ENCODE data around the gene MGMT. TPM values are rescaled to one million over a fixed set of nuclear protein-coding genes. Genes with fewer than 3 reads are reported as not detected.

Gene MGMT
- total RNA-seq, 4 donors from 2014 or later, result 16.5 to 37.5 (median 32.1) TPM

- Histone ChIP-seq H3K4me3 (no peak overlapping the region), H3K27ac (peak overlapping the region in 2 of 4 donors; percentile 24 to 31), H3K9me3 (no peaks in the 10 kb centered on the region), H3K27me3 (no peaks in the 10 kb centered on the region), H3K4me1 (peaks cover 0 to 16% (median 0%) of the 10 kb centered on the region in 3 donors), H3K36me3 (peaks cover 0 to 6% of the 10 kb centered on the region in 2 donors)
- WGBS, 2 donors (ENCODE audit: low coverage in 1 of 2), result 67 to 92% methylated on average over 6 of the region's 23 CpGs
- ATAC-seq, result peak; percentile 62
- TF ChIP-seq CTCF (IDR thresholded peaks at IDR 0.05) (no peak), POLR2AphosphoS5 (IDR thresholded peaks at IDR 0.05) (no peak), EP300 (IDR thresholded peaks at IDR 0.05) (no peak), POLR2A (IDR thresholded peaks at IDR 0.05) (no peak)
Observed at GRCh38 chr10:129544205-129545202, 77.5 kb downstream of the MGMT start.

- WGBS, 2 donors (ENCODE audit: low coverage in 1 of 2), result 94% methylated on average over 2 to 5 of the region's 8 CpGs
- Histone ChIP-seq H3K4me1 (peaks cover 0 to 16% (median 0%) of the 10 kb centered on the region in 3 donors), H3K9me3 (no peaks in the 10 kb centered on the region)
Observed at GRCh38 chr10:129545261-129545660, 78.2 kb downstream of the MGMT start.

GRCh38 chr10:129546106-129546505 is 79.1 kb downstream of the MGMT start:
- Histone ChIP-seq H3K4me3 (no peak overlapping the region), H3K4me1 (peaks cover 0 to 16% (median 0%) of the 10 kb centered on the region in 3 donors), H3K27me3 (no peaks in the 10 kb centered on the region), H3K36me3 (peaks cover 0 to 6% of the 10 kb centered on the region in 2 donors), H3K27ac (no peak overlapping the region), H3K9me3 (no peaks in the 10 kb centered on the region)
- 65 to 73% methylated on average over 6 of the region's 8 CpGs for WGBS, 2 donors (ENCODE audit: low coverage in 1 of 2)
- ATAC-seq, result no peak
- no peak for TF ChIP-seq CTCF (IDR thresholded peaks at IDR 0.05)
- no peak for TF ChIP-seq POLR2A (IDR thresholded peaks at IDR 0.05)
- TF ChIP-seq EP300 (IDR thresholded peaks at IDR 0.05), result no peak
- no peak for TF ChIP-seq POLR2AphosphoS5 (IDR thresholded peaks at IDR 0.05)

More at GRCh38 chr10:129545261-129545660, 78.2 kb downstream of the MGMT start:
- TF ChIP-seq CTCF (IDR thresholded peaks at IDR 0.05), result no peak
- TF ChIP-seq EP300 (IDR thresholded peaks at IDR 0.05), result no peak
- TF ChIP-seq POLR2A (IDR thresholded peaks at IDR 0.05), result no peak
- no peak for TF ChIP-seq POLR2AphosphoS5 (IDR thresholded peaks at IDR 0.05)
- ATAC-seq, result no peak
- Histone ChIP-seq H3K4me3 (no peak overlapping the region), H3K27me3 (no peaks in the 10 kb centered on the region), H3K36me3 (peaks cover 0 to 6% of the 10 kb centered on the region in 2 donors), H3K27ac (no peak overlapping the region)

GRCh38 chr10:129547608-129548007 is 80.6 kb downstream of the MGMT start:
- TF ChIP-seq CTCF (IDR thresholded peaks at IDR 0.05) (no peak), POLR2AphosphoS5 (IDR thresholded peaks at IDR 0.05) (no peak)
- ATAC-seq, result no peak
- no peak overlapping the region for H3K27ac ChIP-seq
- H3K9me3 ChIP-seq, result no peaks in the 10 kb centered on the region
- 70 to 73% methylated on average over 4 to 7 of the region's 7 CpGs for WGBS, 2 donors (ENCODE audit: low coverage in 1 of 2)
- H3K36me3 ChIP-seq, result peaks cover 0 to 19% of the 10 kb centered on the region in 2 donors
- H3K27me3 ChIP-seq, result no peaks in the 10 kb centered on the region
- peaks cover 0 to 16% (median 0%) of the 10 kb centered on the region in 3 donors for H3K4me1 ChIP-seq
- no peak overlapping the region for H3K4me3 ChIP-seq
